ENCODE data around the gene C19orf12.

- TF ChIP-seq OVOL2 (CRISPR knock-in tag; IDR thresholded peaks at IDR 0.05; ENCODE audit: borderline replicate concordance) (no peak), ARID4B (CRISPR knock-in tag; IDR thresholded peaks at IDR 0.05; ENCODE audit: borderline replicate concordance) (no peak), CTCF (IDR thresholded peaks at IDR 0.05) (no peak), GABPB1 (CRISPR knock-in tag; IDR thresholded peaks at IDR 0.05) (no peak), ZNF512 (CRISPR knock-in tag; IDR thresholded peaks at IDR 0.05; ENCODE audit: borderline replicate concordance) (no peak), NFE2L1 (CRISPR knock-in tag; IDR thresholded peaks at IDR 0.05) (no peak), MAX (CRISPR knock-in tag; IDR thresholded peaks at IDR 0.05) (no peak)
- TF ChIP-seq, protein P1, sequence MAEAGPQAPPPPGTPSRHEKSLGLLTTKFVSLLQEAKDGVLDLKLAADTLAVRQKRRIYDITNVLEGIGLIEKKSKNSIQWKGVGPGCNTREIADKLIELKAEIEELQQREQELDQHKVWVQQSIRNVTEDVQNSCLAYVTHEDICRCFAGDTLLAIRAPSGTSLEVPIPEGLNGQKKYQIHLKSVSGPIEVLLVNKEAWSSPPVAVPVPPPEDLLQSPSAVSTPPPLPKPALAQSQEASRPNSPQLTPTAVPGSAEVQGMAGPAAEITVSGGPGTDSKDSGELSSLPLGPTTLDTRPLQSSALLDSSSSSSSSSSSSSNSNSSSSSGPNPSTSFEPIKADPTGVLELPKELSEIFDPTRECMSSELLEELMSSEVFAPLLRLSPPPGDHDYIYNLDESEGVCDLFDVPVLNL (CRISPR knock-in tag; IDR thresholded peaks at IDR 0.05; ENCODE audit: borderline replicate concordance, low read depth) = no peak
- TF ChIP-seq, protein P2, sequence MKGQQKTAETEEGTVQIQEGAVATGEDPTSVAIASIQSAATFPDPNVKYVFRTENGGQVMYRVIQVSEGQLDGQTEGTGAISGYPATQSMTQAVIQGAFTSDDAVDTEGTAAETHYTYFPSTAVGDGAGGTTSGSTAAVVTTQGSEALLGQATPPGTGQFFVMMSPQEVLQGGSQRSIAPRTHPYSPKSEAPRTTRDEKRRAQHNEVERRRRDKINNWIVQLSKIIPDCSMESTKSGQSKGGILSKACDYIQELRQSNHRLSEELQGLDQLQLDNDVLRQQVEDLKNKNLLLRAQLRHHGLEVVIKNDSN (CRISPR knock-in tag; IDR thresholded peaks at IDR 0.05) = no peak
- TF ChIP-seq, protein P3, sequence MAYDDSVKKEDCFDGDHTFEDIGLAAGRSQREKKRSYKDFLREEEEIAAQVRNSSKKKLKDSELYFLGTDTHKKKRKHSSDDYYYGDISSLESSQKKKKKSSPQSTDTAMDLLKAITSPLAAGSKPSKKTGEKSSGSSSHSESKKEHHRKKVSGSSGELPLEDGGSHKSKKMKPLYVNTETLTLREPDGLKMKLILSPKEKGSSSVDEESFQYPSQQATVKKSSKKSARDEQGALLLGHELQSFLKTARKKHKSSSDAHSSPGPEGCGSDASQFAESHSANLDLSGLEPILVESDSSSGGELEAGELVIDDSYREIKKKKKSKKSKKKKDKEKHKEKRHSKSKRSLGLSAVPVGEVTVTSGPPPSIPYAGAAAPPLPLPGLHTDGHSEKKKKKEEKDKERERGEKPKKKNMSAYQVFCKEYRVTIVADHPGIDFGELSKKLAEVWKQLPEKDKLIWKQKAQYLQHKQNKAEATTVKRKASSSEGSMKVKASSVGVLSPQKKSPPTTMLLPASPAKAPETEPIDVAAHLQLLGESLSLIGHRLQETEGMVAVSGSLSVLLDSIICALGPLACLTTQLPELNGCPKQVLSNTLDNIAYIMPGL (CRISPR knock-in tag; IDR thresholded peaks at IDR 0.05) = no peak
Observed at GRCh38 chr19:29735829-29736228, 20.8 kb upstream of the C19orf12 start.
